ENCODE data around the gene TPSG1.

- no peak for TF ChIP-seq ZNF274 (IDR thresholded peaks at IDR 0.05; ENCODE audit: low read depth, low read length)
- no peak for TF ChIP-seq YY1 (IDR thresholded peaks at IDR 0.05; ENCODE audit: insufficient read depth, insufficient read length)
Observed at GRCh38 chr16:1184156-1184868, 40.8 kb downstream of the TPSG1 start.

Measured in NT2/D1 (cell line).